Measurements from ENCODE around the gene ERO1B. TPM values are rescaled to one million over a fixed set of nuclear protein-coding genes. Genes with fewer than 3 reads are reported as not detected.

The ERO1B gene
- total and polyA plus RNA-seq, 2 of the 13 experiments (the other 11 are each of a cell fraction or from before 2014, with no cell fraction given): 1.6 to 2.1 TPM

DNA sequence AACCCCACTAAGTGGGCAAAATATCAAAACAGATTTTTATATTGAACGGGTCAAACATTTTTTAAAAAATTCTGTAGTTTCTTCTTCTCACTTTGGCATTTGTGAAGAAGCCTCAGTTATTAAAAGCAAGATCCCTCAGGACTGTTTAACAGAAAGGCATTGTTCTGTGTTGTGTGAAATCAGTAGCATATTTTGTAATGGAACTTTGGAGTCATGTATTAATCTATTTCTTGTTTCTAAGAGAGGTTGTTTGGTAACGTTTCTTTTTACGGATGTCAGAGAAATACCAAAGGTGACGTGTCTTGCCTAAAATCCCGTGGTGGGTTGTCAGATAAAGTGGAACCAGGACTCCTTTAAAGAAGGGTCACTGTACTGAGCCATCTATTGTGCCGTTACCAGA, 115.7 kb downstream of the ERO1B start:
- POLR2A ChIA-PET: no interaction called here
- no peak for FAIRE-seq
- H3K4me2 ChIP-seq (ENCODE audit: low read depth, low read length): no peak overlapping the region
- no peak overlapping the region for H3K27ac ChIP-seq (ENCODE audit: extremely low read length, insufficient read depth, low read length)
- BruUV-seq (replicated peaks): no TSS peak
- CTCF ChIA-PET (ENCODE audit: low intra/inter-chr PET ratio, low total read pairs): no interaction called here
- H3K79me2 ChIP-seq (ENCODE audit: insufficient read depth, low read length): no peaks in the 10 kb centered on the region
- no peaks in the 10 kb centered on the region for H4K20me1 ChIP-seq (ENCODE audit: insufficient read depth, low read length)
- TF ChIP-seq, protein P1, sequence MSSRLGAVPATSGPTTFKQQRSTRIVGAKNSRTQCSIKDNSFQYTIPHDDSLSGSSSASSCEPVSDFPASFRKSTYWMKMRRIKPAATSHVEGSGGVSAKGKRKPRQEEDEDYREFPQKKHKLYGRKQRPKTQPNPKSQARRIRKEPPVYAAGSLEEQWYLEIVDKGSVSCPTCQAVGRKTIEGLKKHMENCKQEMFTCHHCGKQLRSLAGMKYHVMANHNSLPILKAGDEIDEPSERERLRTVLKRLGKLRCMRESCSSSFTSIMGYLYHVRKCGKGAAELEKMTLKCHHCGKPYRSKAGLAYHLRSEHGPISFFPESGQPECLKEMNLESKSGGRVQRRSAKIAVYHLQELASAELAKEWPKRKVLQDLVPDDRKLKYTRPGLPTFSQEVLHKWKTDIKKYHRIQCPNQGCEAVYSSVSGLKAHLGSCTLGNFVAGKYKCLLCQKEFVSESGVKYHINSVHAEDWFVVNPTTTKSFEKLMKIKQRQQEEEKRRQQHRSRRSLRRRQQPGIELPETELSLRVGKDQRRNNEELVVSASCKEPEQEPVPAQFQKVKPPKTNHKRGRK (CRISPR knock-in tag; IDR thresholded peaks at IDR 0.05): no peak
- TF ChIP-seq, protein P2, sequence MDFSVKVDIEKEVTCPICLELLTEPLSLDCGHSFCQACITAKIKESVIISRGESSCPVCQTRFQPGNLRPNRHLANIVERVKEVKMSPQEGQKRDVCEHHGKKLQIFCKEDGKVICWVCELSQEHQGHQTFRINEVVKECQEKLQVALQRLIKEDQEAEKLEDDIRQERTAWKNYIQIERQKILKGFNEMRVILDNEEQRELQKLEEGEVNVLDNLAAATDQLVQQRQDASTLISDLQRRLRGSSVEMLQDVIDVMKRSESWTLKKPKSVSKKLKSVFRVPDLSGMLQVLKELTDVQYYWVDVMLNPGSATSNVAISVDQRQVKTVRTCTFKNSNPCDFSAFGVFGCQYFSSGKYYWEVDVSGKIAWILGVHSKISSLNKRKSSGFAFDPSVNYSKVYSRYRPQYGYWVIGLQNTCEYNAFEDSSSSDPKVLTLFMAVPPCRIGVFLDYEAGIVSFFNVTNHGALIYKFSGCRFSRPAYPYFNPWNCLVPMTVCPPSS (IDR thresholded peaks at IDR 0.05): no peak
- TF ChIP-seq HIVEP1 (CRISPR knock-in tag; IDR thresholded peaks at IDR 0.05): no peak
- TF ChIP-seq, protein P3, sequence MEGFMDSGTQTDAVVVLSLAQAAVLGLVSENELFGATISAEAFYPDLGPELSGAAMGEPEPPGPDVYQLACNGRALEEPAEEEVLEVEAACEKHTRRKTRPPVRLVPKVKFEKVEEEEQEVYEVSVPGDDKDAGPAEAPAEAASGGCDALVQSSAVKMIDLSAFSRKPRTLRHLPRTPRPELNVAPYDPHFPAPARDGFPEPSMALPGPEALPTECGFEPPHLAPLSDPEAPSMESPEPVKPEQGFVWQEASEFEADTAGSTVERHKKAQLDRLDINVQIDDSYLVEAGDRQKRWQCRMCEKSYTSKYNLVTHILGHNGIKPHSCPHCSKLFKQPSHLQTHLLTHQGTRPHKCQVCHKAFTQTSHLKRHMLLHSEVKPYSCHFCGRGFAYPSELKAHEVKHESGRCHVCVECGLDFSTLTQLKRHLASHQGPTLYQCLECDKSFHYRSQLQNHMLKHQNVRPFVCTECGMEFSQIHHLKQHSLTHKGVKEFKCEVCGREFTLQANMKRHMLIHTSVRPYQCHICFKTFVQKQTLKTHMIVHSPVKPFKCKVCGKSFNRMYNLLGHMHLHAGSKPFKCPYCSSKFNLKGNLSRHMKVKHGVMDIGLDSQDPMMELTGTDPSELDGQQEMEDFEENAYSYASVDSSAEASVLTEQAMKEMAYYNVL (CRISPR knock-in tag; IDR thresholded peaks at IDR 0.05; ENCODE audit: borderline replicate concordance): no peak
- TF ChIP-seq ZNF7 (CRISPR knock-in tag; IDR thresholded peaks at IDR 0.05): no peak
- no peak for TF ChIP-seq ZNF556 (CRISPR knock-in tag; IDR thresholded peaks at IDR 0.05; ENCODE audit: borderline replicate concordance)
- TF ChIP-seq, protein P4, sequence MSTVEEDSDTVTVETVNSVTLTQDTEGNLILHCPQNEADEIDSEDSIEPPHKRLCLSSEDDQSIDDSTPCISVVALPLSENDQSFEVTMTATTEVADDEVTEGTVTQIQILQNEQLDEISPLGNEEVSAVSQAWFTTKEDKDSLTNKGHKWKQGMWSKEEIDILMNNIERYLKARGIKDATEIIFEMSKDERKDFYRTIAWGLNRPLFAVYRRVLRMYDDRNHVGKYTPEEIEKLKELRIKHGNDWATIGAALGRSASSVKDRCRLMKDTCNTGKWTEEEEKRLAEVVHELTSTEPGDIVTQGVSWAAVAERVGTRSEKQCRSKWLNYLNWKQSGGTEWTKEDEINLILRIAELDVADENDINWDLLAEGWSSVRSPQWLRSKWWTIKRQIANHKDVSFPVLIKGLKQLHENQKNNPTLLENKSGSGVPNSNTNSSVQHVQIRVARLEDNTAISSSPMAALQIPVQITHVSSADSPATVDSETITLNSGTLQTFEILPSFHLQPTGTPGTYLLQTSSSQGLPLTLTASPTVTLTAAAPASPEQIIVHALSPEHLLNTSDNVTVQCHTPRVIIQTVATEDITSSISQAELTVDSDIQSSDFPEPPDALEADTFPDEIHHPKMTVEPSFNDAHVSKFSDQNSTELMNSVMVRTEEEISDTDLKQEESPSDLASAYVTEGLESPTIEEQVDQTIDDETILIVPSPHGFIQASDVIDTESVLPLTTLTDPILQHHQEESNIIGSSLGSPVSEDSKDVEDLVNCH (CRISPR knock-in tag; IDR thresholded peaks at IDR 0.05): no peak
- no peak for TF ChIP-seq NFYC (CRISPR knock-in tag; IDR thresholded peaks at IDR 0.05)
- TF ChIP-seq, protein P5, sequence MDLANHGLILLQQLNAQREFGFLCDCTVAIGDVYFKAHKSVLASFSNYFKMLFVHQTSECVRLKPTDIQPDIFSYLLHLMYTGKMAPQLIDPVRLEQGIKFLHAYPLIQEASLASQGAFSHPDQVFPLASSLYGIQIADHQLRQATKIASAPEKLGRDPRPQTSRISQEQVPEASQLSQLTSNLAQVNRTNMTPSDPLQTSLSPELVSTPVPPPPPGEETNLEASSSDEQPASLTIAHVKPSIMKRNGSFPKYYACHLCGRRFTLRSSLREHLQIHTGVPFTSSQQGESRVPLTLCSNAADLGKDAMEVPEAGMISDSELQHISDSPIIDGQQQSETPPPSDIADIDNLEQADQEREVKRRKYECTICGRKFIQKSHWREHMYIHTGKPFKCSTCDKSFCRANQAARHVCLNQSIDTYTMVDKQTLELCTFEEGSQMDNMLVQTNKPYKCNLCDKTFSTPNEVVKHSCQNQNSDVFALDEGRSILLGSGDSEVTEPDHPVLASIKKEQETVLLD (CRISPR knock-in tag; IDR thresholded peaks at IDR 0.05; ENCODE audit: low read depth): no peak
- no peak for TF ChIP-seq ZNF839 (CRISPR knock-in tag; IDR thresholded peaks at IDR 0.05; ENCODE audit: borderline replicate concordance)
- TF ChIP-seq, protein P6, sequence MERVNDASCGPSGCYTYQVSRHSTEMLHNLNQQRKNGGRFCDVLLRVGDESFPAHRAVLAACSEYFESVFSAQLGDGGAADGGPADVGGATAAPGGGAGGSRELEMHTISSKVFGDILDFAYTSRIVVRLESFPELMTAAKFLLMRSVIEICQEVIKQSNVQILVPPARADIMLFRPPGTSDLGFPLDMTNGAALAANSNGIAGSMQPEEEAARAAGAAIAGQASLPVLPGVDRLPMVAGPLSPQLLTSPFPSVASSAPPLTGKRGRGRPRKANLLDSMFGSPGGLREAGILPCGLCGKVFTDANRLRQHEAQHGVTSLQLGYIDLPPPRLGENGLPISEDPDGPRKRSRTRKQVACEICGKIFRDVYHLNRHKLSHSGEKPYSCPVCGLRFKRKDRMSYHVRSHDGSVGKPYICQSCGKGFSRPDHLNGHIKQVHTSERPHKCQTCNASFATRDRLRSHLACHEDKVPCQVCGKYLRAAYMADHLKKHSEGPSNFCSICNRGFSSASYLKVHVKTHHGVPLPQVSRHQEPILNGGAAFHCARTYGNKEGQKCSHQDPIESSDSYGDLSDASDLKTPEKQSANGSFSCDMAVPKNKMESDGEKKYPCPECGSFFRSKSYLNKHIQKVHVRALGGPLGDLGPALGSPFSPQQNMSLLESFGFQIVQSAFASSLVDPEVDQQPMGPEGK (CRISPR knock-in tag; IDR thresholded peaks at IDR 0.05): no peak
- TF ChIP-seq CC2D1A (CRISPR knock-in tag; IDR thresholded peaks at IDR 0.05): no peak
- H3K9me3 ChIP-seq (ENCODE audit: low read length): peaks cover 16% of the 10 kb centered on the region
- H3K4me1 ChIP-seq (ENCODE audit: insufficient read depth, low read length): peaks cover 13% of the 10 kb centered on the region
- in situ Hi-C loops (cut with HindIII; ENCODE audit: extremely low pct_ligation_motif_present, low pct_unique_long_range_greater_than_20kb) (no loop called here), intact Hi-C loops (cut with micrococcal nuclease; ENCODE audit: unreplicated experiment) (no loop called here)
- H3K36me3 ChIP-seq (replicated peaks in 1 of 2; ENCODE audit: control insufficient read depth in 1 of 2, insufficient read depth in 2 of 2, low read length in 2 of 2): no peaks in the 10 kb centered on the region
- no peak overlapping the region for H2AFZ ChIP-seq (ENCODE audit: low read length)
- no peak for DNase-seq (ENCODE audit: low spot score)
- ATAC-seq: no peak
- H3K27me3 ChIP-seq (ENCODE audit: control insufficient read depth in 1 of 2, insufficient read depth in 2 of 2, low read length in 2 of 2): 0 out of 5 replicates have a peak, but pooled peaks cover 0 to 3% of the 10 kb centered on the region in 2 experiments
- WGBS (ENCODE audit: low lambda C conversion rate): 45% methylated on average over 6 of the region's 6 CpGs
- no peak overlapping the region for H3K4me3 ChIP-seq (replicated peaks in 1 of 3; ENCODE audit: insufficient read depth in 1 of 3, low read depth in 2 of 3, low read length in 3 of 3)
- H3K9ac ChIP-seq (ENCODE audit: insufficient read depth, low read depth, low read length): no peak overlapping the region
